ENCODE results near the gene NLRP7. TPM values are rescaled to one million over a fixed set of nuclear protein-coding genes. Genes with fewer than 3 reads are reported as not detected.
"Not testable (repeated sequence)": the region's sequence is repeated elsewhere in the genome, so short reads cannot be mapped to it uniquely, and the experiment has no call there.

The NLRP7 gene
- total RNA-seq, 1 donor, result not detected

DNA sequence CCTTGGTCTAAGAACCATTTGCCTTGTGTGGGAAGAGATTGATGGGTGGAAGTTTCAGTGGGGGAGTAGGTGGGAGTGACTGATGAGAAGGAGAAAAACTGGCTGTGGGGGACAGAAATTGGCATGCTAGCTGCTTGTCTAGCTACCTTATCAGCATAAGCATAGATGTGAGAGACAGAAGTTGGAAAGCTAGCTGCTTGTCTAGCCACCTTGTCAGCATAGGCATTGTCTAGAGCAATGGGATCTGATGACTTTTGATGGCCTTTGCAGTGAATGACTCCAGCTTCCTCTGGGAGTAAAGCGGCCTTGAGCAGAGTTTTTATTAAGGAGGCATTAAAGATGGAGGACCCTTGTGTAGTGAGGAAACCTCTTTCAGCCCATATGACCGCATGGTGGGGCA lies 51.3 kb downstream of the NLRP7 start:
- H3K4me3 ChIP-seq (ENCODE audit: low read depth, low read length), result no peak overlapping the region
- TF ChIP-seq, protein P1, sequence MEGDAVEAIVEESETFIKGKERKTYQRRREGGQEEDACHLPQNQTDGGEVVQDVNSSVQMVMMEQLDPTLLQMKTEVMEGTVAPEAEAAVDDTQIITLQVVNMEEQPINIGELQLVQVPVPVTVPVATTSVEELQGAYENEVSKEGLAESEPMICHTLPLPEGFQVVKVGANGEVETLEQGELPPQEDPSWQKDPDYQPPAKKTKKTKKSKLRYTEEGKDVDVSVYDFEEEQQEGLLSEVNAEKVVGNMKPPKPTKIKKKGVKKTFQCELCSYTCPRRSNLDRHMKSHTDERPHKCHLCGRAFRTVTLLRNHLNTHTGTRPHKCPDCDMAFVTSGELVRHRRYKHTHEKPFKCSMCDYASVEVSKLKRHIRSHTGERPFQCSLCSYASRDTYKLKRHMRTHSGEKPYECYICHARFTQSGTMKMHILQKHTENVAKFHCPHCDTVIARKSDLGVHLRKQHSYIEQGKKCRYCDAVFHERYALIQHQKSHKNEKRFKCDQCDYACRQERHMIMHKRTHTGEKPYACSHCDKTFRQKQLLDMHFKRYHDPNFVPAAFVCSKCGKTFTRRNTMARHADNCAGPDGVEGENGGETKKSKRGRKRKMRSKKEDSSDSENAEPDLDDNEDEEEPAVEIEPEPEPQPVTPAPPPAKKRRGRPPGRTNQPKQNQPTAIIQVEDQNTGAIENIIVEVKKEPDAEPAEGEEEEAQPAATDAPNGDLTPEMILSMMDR (IDR thresholded peaks at IDR 0.05; ENCODE audit: insufficient read depth, low read depth, low read length), result no peak
- DNase-seq (ENCODE audit: low read depth), result no peak

DNA sequence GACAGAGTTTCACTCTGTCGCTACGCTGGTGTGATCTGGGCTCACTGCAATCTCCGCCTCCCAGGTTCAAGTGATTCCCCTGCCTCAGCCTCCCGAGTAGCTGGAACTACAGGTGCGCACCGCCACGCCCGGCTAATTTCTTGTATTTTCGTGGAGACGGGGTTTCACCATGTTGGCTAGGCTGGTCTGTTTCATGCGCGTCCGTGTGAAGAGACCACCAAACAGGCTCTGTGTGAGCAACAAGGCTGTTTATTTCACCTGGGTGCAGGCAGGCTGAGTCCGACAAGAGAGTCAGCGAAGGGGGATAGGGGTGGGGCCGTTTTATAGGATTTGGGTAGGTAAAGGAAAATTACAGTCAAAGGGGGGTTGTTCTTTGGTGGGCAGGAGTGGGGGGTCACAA lies 53.2 kb downstream of the NLRP7 start:
- not testable (repeated sequence) for DNase-seq (ENCODE audit: low read depth); H3K4me3 ChIP-seq (ENCODE audit: low read depth, low read length)

DNA sequence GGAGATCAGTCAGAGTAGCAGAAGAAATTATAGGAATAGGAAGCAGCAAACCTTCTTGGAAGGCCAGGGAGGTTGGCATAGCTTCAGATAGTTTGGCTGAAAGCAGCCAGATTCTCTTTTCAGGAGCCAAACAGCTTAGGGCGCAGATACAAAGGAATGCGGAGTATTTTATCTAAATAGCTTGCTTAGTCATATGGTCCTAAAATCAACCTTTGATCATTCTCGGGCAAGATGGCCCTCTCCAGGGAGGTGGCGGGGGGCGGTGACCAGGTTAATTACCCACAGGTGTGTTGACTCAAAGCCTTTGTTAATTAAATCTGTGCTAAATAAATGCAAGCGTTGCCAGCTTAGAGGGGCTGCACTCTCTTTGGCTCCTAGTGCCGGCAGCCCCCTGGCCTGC lies 53.9 kb downstream of the NLRP7 start:
- DNase-seq (ENCODE audit: low read depth), result no peak
- TF ChIP-seq, protein P1 (IDR thresholded peaks at IDR 0.05; ENCODE audit: insufficient read depth, low read depth, low read length), result no peak
- no peak overlapping the region for H3K4me3 ChIP-seq (ENCODE audit: low read depth, low read length)

DNA sequence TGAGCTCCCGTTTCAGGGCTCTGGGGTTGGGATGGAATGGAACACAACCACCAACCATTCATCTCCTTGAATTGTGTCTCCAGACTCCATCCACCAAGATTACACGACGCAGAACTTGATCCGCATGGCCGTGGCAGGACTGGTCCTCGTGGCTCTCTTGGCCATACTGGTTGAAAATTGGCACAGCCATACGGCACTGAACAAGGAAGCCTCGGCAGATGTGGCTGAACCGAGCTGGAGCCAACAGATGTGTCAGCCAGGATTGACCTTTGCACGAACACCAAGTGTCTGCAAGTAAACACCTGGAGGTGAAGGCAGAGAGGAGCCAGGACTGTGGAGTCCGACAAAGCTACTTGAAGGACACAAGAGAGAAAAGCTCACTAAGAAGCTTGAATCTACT lies 57.8 kb downstream of the NLRP7 start:
- no peak overlapping the region for H3K4me3 ChIP-seq (ENCODE audit: low read depth, low read length)
- TF ChIP-seq, protein P1 (IDR thresholded peaks at IDR 0.05; ENCODE audit: insufficient read depth, low read depth, low read length), result no peak
- no peak for DNase-seq (ENCODE audit: low read depth)

DNA sequence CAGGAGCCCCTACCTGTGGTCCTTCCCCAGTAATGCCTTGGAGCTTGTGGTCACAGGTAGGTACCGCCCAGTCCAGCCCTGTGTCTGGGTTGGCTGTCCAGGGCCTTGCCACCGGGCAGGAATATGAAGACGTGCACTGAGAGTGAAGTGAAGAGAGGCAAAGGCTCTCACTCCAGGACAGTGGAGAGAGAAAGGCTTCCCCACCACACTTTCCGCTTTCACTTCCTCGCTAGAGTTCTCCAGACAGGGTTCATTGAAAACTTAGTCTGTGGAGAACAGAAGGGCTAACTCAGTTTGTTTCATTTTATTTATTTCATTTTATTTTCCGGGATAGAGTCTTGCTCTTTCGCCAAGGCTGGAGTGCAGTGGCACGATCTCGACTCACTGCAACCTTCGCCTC lies 59.1 kb downstream of the NLRP7 start:
- TF ChIP-seq, protein P1 (IDR thresholded peaks at IDR 0.05; ENCODE audit: insufficient read depth, low read depth, low read length), result no peak
- H3K4me3 ChIP-seq (ENCODE audit: low read depth, low read length), result no peak overlapping the region
- DNase-seq (ENCODE audit: low read depth), result no peak

DNA sequence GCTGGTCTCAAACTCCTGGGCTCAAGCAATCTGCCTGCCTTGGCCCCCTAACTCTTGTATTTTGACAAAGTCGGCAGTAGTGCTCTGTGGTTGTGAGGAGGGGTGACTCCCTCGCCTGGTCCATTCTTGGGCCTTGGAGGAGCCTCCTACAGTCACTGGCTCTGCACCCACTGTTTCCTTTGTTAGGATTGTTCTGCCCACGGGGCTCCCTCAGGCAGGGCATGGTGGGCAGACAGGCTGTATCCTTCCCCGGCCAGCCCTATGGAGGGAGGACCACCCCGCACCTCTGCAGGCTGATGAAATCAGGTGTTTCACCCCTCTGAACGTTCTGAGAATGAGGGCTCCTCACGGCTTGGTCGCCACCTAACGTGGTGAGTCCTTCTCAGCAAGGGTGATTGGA lies 64.1 kb downstream of the NLRP7 start:
- H3K4me3 ChIP-seq (ENCODE audit: low read depth, low read length), result no peak overlapping the region
- DNase-seq (ENCODE audit: low read depth), result no peak
- TF ChIP-seq, protein P1 (IDR thresholded peaks at IDR 0.05; ENCODE audit: insufficient read depth, low read depth, low read length), result no peak

DNA sequence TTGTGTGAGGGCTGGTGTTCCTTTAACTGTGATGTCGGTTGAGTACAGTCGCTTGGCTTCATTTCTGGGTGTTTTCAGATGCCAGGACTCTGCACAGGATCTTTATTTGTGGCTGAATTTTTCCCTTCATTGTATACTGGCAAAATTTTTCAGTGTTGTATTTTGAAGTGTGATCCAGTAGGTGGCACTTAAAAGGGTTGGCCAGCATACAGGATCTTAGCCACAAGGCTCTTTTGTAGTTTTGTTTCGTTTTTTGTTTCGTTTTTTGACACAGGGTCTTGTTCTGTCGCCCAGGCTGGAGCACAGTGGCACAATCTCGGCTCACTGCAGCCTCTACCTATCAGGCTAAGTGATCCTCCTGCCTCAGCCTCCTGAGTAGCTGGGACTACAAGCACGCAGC lies 64.6 kb downstream of the NLRP7 start:
- H3K4me3 ChIP-seq (ENCODE audit: low read depth, low read length), result no peak overlapping the region
- DNase-seq (ENCODE audit: low read depth), result no peak
- TF ChIP-seq, protein P1 (IDR thresholded peaks at IDR 0.05; ENCODE audit: insufficient read depth, low read depth, low read length), result no peak

All from fibroblast of villous mesenchyme (primary cell).